ENCODE data around the gene MPHOSPH10.

DNA sequence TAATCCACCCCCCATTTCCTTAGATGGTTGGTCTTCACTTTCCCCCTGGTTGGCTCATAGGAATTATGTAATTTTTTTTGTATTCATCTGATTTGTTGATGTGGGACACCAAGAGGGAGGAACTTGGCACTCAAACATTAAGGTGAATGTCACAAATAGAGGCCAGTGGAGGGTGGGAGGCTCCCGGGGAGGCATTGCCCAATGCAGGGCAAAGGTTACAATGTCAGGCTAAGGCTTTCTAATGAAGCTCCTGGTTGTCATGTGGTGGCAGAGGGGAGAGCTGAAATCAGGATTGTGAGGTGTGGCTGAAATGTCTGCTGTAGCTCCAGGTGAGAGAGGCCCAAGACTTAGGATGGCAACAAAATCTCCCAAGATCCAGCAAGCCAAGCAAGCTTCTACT lies 42.7 kb downstream of the MPHOSPH10 start:
- TF ChIP-seq, protein P1, sequence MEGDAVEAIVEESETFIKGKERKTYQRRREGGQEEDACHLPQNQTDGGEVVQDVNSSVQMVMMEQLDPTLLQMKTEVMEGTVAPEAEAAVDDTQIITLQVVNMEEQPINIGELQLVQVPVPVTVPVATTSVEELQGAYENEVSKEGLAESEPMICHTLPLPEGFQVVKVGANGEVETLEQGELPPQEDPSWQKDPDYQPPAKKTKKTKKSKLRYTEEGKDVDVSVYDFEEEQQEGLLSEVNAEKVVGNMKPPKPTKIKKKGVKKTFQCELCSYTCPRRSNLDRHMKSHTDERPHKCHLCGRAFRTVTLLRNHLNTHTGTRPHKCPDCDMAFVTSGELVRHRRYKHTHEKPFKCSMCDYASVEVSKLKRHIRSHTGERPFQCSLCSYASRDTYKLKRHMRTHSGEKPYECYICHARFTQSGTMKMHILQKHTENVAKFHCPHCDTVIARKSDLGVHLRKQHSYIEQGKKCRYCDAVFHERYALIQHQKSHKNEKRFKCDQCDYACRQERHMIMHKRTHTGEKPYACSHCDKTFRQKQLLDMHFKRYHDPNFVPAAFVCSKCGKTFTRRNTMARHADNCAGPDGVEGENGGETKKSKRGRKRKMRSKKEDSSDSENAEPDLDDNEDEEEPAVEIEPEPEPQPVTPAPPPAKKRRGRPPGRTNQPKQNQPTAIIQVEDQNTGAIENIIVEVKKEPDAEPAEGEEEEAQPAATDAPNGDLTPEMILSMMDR (IDR thresholded peaks at IDR 0.05): no peak
- no peak for TF ChIP-seq POLR2A (IDR thresholded peaks at IDR 0.05)
- TF ChIP-seq EP300 (IDR thresholded peaks at IDR 0.05): no peak
- TF ChIP-seq POLR2AphosphoS5 (IDR thresholded peaks at IDR 0.05): no peak
